T-helper 2 cell treated with Interferon-gamma antibody and Interleukin-4, amounts not matched to agents 5 μg/mL and 100 μg/mL, for 36 hours (primary cell): Measurements from ENCODE around the gene JAG2.

Experiments used
- DNase-seq: peaks from one replicate; pipeline ENCODE4 v3.0.0; 2021; ENCODE audit warnings: low spot score
- H3K27ac Mint-ChIP-seq: one replicate; pipeline ENCODE4 v1.8.0; 2021; ENCODE audit warnings: mild to moderate bottlenecking, mixed read lengths
- H3K27me3 Mint-ChIP-seq: one replicate; pipeline ENCODE4 v1.8.0; 2021; ENCODE audit warnings: low read depth, mixed read lengths
- H3K36me3 Mint-ChIP-seq: one replicate; pipeline ENCODE4 v1.8.0; 2021; ENCODE audit warnings: low read depth, mixed read lengths
- H3K4me1 Mint-ChIP-seq: one replicate; pipeline ENCODE4 v1.8.0; 2021; ENCODE audit warnings: low read depth, mixed read lengths
- H3K4me3 Mint-ChIP-seq: one replicate; pipeline ENCODE4 v1.8.0; 2022; ENCODE audit warnings: mild to moderate bottlenecking, moderate library complexity, mixed read lengths
- H3K9me3 Mint-ChIP-seq: one replicate; pipeline ENCODE4 v1.8.0; 2021; ENCODE audit warnings: mixed read lengths

JAG2 gene

DNA sequence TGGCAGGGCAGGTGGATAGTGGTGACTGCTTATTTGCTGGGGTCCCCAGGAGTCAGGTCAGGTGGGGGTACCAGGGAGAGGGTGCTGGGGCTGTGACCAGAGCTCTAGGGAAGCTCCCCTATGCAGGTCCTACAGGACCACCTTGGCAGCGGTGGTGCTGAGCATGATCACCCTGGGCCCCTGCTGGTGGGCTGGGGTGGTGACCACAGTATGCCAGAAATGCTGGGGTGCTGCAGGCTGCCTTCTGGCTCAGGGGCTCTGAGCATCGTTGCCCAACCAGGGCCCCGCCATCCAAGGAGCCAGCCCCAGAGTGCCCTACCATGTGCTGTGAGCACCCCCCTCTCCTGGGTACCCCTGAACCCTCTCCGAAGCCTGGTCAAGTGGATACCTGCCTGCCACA, 30.0 kb upstream of the JAG2 start:
- DNase-seq = no peak
- no peaks in the 10 kb centered on the region for H3K9me3 Mint-ChIP-seq
- peaks cover 13% of the 10 kb centered on the region for H3K4me1 Mint-ChIP-seq
- no peak overlapping the region for H3K27ac Mint-ChIP-seq
- no peak overlapping the region for H3K4me3 Mint-ChIP-seq
- peaks cover 38% of the 10 kb centered on the region for H3K27me3 Mint-ChIP-seq
- H3K36me3 Mint-ChIP-seq = no peaks in the 10 kb centered on the region

DNA sequence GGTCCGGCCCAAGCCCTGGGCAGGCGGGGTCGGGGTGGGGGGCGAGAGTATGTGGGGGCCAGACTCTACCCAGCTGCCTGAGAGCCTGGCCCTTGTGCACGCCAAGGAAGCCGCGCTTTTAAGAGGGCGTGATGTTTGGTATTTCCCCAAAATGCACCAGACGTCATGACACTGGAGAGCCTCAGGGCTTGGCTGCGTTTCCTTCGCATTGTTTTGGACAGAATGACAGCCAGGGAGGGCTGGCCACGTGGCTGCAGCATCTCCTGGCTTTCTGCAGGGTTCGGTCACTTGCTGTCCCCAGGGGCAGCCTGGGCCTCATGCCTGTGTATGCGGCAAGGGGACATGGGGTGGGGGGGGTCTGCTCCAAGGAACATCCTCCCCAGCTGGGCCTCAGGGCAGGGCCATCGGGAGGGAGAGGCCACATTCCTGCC, 28.6 kb upstream of the JAG2 start:
- H3K27me3 Mint-ChIP-seq = peaks cover 38% of the 10 kb centered on the region
- no peaks in the 10 kb centered on the region for H3K36me3 Mint-ChIP-seq
- DNase-seq = no peak
- H3K9me3 Mint-ChIP-seq = no peaks in the 10 kb centered on the region
- peaks cover 13% of the 10 kb centered on the region for H3K4me1 Mint-ChIP-seq
- H3K27ac Mint-ChIP-seq = no peak overlapping the region
- no peak overlapping the region for H3K4me3 Mint-ChIP-seq

DNA sequence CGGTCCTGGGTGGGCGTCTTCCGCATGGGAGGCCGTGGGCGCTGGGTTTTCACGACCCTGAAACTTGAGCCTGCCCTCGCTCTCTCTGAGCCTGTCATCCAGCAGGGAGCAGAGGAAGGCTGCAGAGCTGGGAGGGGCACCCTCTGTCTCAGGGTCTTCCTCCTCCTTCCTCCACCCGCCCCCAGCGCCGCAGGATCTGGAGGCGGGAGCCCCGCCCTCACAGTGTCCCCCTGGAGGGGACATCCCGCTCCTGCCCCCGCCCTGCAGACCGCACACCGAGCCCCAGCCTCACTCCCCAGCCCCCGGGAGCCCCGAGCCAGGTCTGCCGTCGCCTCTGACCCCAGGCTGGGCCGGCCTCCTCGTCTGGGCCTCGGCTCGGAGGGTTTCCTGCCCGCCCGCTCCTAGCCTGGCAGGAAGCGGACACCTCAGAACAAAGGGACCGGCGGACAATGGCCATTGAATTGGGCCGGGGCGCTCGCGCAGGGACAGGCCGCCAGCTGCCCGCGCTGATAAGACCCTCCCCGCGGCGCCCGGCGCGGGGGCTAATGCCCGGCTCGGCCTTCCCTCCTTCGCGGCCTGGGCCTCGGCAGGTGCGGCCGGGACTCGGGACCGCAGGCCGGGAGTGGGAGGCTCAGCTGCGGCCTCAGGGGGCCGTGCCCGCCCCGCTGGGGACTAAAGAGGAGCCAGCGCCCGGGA, 27.8 kb upstream of the JAG2 start:
- Mint-ChIP-seq H3K27ac (no peak overlapping the region), H3K4me1 (peaks cover 10% of the 10 kb centered on the region), H3K27me3 (peaks cover 38% of the 10 kb centered on the region), H3K36me3 (no peaks in the 10 kb centered on the region), H3K9me3 (no peaks in the 10 kb centered on the region), H3K4me3 (no peak overlapping the region)
- no peak for DNase-seq

DNA sequence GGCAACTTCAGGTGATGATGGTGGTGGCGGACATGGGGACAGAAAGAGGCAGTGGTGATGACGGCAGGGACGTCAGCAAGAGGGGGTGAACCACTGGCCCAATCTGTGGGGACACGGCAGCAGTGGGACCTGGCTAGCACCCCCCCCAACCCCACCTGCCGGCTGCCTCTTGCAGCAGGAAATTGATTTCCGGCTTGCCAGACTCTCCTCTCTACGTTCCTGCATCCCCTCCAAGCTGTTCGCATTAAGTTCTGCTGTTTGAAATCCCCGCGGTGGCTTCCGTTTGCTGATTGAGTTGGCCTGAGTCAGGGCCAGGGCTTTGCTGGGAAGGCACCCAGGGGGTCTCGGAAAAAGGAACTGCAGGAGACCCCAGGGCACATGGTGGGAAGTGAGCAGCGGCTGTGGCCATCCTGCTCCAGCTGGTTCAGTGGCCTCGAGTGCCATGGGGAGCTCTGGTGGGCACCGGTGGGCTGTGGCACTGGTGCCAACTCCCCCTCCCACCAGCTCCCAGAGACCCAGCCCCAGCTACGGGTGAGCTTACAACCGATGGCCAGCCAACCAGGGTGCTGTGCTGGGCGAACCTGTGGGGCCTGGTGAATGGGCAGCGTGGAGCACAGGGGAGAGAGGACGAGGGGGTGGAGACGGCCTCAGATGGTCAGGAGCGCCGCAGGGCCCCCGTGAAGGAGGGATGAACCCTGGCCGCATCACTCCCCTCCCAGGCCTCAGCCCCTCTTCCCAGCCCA, 27.1 kb upstream of the JAG2 start:
- Mint-ChIP-seq H3K27ac (no peak overlapping the region), H3K4me3 (no peak overlapping the region), H3K36me3 (no peaks in the 10 kb centered on the region), H3K27me3 (peaks cover 38% of the 10 kb centered on the region), H3K9me3 (no peaks in the 10 kb centered on the region), H3K4me1 (peaks cover 10% of the 10 kb centered on the region)
- no peak for DNase-seq

DNA sequence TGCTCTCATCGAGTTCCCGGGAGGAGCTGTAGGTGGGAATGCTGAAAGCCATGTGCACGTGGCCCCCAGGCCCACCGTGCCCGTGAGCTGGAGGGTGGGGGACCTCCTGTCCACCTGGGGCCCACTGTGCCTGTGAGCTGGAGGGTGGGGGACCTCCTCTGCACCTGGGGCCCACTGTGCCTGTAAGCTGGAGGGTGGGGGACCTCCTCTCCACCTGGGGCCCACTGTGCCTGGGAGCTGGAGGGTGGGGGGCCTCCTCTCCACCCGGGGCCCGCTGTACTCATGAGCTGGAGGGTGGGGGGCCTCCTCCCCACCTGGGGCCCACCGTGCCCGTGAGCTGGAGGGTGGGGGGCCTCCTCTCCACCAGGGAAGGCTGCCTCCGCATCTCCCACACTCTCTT, 26.5 kb upstream of the JAG2 start:
- no peak overlapping the region for H3K27ac Mint-ChIP-seq
- H3K36me3 Mint-ChIP-seq = no peaks in the 10 kb centered on the region
- peaks cover 10% of the 10 kb centered on the region for H3K4me1 Mint-ChIP-seq
- H3K27me3 Mint-ChIP-seq = peaks cover 38% of the 10 kb centered on the region
- no peaks in the 10 kb centered on the region for H3K9me3 Mint-ChIP-seq
- DNase-seq = no peak
- no peak overlapping the region for H3K4me3 Mint-ChIP-seq

DNA sequence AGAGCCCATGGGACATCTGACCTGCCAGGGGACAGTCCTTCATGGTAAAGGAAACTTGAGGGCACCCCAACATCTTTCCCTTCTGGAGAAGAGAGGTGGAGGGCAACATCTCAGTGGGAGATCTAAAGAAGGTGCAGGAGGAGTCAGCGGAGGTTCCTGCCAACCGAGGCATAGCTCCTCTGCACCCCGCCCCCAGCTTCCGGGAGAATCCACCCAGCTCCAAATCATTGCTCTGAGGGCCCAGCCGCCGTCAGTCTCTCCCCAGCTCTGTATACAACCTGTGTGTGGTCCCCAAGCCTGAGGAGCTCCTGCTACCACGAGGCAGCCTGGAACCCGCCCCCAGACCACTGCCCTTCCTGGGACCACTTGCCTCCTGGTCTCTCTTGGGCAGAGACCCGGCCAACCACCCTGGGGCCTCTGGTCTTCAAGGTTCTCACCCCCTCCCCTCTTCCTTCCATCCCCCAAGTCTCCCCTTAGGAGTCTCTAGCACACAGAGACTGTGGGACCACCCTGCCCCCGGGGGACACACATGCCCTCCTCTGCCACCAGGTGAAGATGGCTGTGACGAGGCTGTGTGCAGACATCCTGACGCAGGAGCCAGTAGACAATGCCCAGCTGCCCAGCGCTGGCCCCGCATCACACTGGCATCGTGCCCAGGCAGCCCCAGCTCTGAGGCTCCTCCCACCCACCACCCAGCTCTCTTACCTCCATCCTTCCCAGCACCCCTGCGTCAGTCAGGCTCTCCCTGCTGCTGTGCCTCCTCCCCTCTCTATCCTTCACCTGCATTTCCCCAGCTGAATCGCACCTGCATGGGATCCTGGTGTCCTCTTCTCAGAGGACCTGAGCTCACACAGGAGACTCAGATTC, 25.6 kb upstream of the JAG2 start:
- Mint-ChIP-seq H3K4me1 (peaks cover 10% of the 10 kb centered on the region), H3K4me3 (no peak overlapping the region), H3K27ac (no peak overlapping the region), H3K36me3 (no peaks in the 10 kb centered on the region), H3K27me3 (peaks cover 38% of the 10 kb centered on the region), H3K9me3 (no peaks in the 10 kb centered on the region)
- DNase-seq = no peak

DNA sequence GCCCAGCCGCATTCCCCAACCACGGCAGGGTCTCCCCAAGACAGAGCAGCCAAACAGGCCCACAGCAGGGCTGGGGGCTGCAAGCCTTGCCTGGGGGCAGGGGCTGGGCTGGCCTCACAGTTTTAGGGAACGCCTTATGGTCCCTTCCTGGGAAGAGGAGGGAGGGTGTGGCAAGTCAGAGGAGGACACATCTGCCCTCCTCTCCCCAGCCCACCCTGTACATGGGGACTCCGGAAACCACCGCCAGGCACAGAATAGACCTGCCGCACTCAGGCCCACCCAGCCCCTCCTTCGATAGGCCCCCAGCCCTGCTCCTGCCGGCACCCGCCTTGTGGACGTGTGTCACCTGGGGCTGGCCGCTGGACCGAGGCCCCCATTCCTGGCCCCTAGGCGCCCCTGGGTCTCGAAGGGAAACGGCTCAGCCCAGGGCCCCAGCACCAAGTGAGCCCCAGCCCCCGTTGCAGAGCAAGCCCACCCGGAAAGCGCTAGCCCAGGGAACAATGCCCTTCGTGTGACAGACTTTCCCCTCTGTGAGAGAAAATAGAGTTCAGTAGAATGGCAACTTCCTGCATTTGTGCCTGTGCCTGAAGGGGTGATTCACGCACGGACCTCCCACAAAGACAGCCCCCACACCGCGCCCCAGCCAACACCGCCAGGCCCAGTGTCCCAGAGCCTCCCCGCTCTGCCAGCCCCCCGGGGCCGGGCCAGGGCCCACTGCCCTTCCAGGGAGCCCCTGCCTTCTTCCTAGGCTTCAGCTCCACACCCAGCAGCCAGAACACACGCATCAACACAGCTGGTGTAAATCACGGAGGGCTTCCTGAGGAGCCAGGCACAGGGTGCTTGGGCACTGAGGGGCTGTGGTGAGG, 24.5 kb upstream of the JAG2 start:
- Mint-ChIP-seq H3K4me1 (peaks cover 10% of the 10 kb centered on the region), H3K27me3 (peaks cover 32% of the 10 kb centered on the region), H3K9me3 (peaks cover 10% of the 10 kb centered on the region), H3K36me3 (no peaks in the 10 kb centered on the region), H3K27ac (no peak overlapping the region), H3K4me3 (no peak overlapping the region)
- DNase-seq = no peak

DNA sequence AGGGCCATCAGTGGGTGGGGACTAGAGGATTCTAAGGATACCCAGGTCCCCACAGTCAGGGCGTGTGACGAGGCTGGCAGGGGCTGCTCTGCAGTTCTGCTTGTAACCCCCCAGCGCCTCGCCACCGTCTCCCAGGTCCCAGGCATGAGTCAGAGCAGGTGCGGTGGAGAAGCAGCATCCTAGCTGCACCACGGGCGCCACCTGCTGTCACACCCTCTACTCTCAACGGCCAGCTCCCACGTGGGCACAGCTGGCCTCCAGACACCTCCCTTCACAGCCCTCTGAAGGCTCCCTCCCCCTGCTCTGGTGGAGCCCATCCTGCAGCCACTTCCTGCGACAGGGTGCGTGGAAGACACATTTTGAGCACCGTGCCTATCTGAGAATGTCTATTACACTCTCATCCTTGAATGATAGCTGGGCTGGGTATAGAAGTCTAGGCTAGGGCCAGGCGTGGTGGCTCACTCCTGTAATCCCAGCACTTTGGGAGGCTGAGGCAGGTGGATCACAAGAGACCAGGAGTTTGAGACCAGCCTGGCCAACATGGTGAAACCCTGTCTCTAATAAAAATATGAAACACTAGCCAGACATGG, 19.5 kb upstream of the JAG2 start:
- Mint-ChIP-seq H3K36me3 (no peaks in the 10 kb centered on the region), H3K27me3 (peaks cover 9% of the 10 kb centered on the region), H3K27ac (no peak overlapping the region), H3K4me3 (no peak overlapping the region), H3K9me3 (peaks cover 14% of the 10 kb centered on the region), H3K4me1 (no peaks in the 10 kb centered on the region)
- DNase-seq = no peak

DNA sequence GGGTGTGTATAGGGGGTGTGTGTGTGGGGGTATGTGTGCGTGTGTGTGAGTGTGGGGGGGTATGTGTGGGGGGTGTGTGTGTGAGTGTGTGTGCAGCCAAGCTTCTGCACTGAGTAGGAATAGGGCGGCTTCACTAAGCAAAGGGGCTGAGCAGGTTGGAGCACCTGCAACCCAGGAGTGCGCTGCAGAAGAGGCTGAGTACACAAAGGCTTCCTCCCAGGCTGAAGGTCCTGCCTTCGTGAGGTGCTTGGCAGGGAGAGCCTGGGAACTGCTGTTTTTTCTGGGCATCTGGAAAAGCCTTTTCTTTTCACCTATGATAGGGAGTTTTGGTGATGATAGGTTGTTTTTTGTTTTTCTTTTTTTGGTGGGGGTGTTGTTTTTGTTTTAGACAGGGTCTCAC, 18.5 kb upstream of the JAG2 start:
- no peak for DNase-seq
- H3K36me3 Mint-ChIP-seq = no peaks in the 10 kb centered on the region
- H3K27me3 Mint-ChIP-seq = peaks cover 9% of the 10 kb centered on the region
- no peak overlapping the region for H3K27ac Mint-ChIP-seq
- no peaks in the 10 kb centered on the region for H3K4me1 Mint-ChIP-seq
- no peak overlapping the region for H3K4me3 Mint-ChIP-seq
- peaks cover 14% of the 10 kb centered on the region for H3K9me3 Mint-ChIP-seq

DNA sequence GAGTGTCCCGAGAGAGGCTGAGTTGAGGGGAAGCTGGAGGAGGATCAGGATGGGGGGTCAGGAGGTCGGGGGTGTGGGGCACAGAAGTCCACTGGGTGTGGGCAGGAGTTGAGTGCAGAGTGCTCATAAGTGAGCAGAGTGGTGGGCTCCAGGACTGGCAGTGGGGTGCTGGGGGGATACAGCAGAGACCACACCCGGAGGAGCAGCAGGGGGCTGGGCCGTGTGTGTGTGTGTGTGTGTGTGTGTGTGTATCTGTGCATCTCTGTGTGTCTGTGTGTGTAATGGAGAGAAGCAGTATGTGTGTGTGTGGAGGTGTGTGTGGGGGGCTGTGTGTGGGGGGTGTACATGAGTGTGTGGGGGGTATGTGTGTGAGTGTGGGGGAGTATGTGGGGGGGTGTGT, 17.4 kb upstream of the JAG2 start:
- Mint-ChIP-seq H3K27ac (no peak overlapping the region), H3K27me3 (peaks cover 9% of the 10 kb centered on the region), H3K4me3 (no peak overlapping the region), H3K4me1 (no peaks in the 10 kb centered on the region), H3K9me3 (peaks cover 14% of the 10 kb centered on the region), H3K36me3 (no peaks in the 10 kb centered on the region)
- DNase-seq = no peak

DNA sequence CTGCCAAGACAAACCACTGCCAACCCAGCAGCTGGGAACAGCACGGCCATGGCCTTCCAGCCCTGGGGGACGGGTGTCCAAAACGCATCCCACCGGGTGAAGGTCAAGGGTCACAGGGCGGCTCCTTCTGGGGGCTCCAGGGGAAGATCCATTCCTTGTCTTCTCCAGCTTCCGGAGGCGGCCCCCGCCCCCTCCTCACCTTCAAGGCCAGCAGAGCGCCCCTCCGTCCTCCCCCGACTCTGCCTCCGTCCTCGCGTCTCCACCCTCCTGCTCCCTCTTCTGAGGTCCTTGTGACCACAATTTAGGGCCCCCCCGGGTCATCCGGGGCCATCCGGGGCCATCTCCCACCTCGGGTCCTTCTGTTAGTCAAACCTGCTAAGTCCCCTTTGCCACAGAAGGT, 16.4 kb upstream of the JAG2 start:
- Mint-ChIP-seq H3K36me3 (no peaks in the 10 kb centered on the region), H3K27me3 (peaks cover 10% of the 10 kb centered on the region), H3K27ac (no peak overlapping the region), H3K9me3 (peaks cover 14% of the 10 kb centered on the region), H3K4me1 (peaks cover 2% of the 10 kb centered on the region), H3K4me3 (no peak overlapping the region)
- no peak for DNase-seq

DNA sequence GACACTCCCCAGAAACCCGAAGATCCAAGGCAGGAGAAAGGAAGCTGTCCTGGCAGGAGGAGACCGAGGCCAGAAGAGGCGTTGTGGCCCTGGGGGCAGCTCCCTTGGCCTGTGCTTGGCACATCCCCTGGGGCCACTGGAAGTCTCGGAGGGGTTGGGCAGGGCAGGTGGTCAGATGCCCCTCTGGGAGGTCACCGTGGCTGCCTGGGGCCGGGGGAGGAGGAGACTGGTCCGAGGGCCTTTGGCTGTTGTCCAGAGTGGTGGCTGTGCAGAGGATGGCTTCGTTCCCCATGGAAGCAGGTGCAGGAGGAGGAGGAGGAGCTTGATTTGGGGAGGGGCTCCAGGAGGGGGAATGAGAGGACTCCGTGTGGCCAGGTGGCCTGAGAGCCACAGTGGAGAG, 15.9 kb upstream of the JAG2 start:
- Mint-ChIP-seq H3K9me3 (peaks cover 14% of the 10 kb centered on the region), H3K4me1 (peaks cover 2% of the 10 kb centered on the region), H3K4me3 (no peak overlapping the region), H3K27me3 (peaks cover 10% of the 10 kb centered on the region), H3K27ac (no peak overlapping the region), H3K36me3 (no peaks in the 10 kb centered on the region)
- no peak for DNase-seq
